Kidney capillary endothelial cell (primary cell): ENCODE results near the gene FAT2.

Experiments
- DNase-seq: peaks from one replicate; pipeline ENCODE4 v3.0.0-alpha.2; 2018; ENCODE audit warnings: low spot score

FAT2 gene, protein sequence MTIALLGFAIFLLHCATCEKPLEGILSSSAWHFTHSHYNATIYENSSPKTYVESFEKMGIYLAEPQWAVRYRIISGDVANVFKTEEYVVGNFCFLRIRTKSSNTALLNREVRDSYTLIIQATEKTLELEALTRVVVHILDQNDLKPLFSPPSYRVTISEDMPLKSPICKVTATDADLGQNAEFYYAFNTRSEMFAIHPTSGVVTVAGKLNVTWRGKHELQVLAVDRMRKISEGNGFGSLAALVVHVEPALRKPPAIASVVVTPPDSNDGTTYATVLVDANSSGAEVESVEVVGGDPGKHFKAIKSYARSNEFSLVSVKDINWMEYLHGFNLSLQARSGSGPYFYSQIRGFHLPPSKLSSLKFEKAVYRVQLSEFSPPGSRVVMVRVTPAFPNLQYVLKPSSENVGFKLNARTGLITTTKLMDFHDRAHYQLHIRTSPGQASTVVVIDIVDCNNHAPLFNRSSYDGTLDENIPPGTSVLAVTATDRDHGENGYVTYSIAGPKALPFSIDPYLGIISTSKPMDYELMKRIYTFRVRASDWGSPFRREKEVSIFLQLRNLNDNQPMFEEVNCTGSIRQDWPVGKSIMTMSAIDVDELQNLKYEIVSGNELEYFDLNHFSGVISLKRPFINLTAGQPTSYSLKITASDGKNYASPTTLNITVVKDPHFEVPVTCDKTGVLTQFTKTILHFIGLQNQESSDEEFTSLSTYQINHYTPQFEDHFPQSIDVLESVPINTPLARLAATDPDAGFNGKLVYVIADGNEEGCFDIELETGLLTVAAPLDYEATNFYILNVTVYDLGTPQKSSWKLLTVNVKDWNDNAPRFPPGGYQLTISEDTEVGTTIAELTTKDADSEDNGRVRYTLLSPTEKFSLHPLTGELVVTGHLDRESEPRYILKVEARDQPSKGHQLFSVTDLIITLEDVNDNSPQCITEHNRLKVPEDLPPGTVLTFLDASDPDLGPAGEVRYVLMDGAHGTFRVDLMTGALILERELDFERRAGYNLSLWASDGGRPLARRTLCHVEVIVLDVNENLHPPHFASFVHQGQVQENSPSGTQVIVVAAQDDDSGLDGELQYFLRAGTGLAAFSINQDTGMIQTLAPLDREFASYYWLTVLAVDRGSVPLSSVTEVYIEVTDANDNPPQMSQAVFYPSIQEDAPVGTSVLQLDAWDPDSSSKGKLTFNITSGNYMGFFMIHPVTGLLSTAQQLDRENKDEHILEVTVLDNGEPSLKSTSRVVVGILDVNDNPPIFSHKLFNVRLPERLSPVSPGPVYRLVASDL (N-terminal part only)

DNA sequence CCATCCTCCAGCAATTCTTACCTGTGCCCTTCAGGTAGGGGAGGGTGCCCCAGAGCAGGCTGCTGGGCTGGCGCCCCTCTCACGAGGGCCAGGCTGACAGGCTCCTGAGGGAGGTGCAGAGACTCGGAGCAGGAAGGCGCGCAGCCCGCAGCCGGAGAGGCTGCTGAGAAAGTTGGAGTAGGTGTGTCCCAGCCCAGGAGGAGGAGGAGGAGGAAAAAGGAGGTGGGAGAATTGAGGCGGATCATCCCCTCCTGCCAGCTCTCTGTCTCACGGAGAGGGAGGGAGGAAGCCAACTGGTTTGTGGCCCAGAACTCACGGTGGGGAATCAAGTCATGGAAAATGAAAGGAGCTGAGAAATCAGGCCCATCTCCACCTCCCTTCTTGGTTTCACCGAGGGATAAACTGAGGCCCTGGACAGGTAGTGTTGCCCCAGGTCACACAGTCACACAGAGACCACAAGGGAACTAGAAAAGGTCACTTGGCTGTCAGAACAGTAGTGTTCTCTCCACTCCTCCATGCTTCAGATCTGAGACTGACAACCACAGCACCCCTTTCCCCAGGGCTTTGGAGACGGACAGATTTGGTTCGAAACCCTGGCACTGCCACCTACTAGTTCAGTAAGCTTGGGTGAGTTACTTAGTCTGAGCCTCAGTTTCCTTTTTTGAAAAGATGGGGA, at the start of gene FAT2:
TSS of gene FAT2 (minus strand) at position 188 of the 676 bp plus-strand sequence. CDS start 22,400 bp downstream, outside the sequence.
- no peak for DNase-seq

DNA sequence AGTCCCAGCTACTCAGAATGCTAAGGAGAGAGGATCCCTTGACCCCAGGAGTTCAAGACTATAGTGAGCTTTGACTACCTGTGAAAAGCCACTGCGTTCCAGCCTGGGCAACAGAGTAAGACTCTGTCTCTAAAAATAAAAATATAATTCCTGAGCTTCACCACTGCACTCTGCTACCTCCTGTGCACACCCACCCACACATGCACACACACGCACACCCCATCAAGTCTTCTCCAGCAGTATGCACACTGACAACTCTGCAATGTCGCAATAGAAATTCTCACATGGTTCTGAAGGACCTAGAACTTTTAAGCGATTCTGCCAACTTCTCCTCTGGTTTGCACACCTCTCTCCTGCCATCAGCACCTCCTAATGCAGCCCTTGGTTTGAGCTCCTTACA, 47.5 kb upstream of the FAT2 start:
- DNase-seq = no peak

DNA sequence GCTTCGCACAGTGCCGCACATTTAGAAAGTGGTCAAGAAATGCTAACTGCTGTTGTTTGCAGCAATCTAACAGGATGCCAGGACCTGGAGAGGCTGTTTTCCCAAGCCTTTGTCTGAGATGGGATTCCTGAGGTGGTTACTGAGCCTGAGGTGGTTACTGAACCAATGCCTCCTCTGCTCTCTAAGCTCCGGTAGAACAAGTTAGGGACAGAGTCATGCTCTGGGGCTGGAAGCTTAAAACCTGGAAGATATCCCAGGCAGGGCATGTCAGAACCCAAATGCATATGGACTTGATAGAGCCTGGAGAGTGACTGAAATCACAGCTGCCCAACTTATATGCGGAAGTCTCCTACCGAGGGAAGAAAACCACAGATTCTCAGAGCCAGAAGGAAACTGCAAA, 46.5 kb upstream of the FAT2 start:
- DNase-seq = no peak

DNA sequence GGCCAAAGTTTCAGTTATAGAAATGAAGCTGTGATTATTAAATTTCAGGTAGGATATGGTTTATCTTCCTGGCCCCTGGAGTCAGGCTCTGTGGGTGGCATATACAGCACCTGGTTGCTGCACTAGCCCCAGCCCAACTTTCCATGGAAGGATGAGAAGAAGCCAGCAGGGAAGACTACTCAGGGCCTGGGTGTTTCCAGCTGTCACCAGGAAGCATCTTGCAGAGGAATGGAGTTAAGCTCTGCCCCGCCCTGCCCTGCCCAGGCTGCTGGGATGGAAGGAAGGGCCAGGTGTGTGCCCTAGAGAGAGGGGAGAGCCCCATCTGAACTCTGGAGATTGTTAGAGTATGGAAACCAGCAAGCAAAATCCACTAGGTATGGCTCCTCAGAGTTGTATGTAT, 42.8 kb upstream of the FAT2 start:
- DNase-seq = no peak

DNA sequence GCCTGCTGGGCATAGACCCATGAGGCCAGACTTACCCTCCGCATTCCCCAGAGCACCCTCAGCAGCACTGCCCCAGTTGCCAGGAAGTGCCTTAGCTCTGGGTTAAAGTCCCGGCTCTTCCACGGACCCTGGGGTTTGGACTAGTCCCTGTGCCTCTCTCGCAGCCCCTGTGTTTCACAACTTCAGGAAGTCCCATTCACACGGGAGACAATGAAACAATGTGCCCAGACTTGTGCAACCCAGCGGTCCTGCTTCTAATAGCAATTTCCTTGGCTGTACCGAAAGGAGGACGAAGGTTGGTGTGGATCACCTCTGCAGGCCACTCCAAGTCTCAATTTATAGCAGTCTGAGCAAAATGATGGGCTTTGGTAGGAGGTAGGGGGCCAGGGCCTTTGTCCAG, 41.8 kb upstream of the FAT2 start:
- DNase-seq = no peak

DNA sequence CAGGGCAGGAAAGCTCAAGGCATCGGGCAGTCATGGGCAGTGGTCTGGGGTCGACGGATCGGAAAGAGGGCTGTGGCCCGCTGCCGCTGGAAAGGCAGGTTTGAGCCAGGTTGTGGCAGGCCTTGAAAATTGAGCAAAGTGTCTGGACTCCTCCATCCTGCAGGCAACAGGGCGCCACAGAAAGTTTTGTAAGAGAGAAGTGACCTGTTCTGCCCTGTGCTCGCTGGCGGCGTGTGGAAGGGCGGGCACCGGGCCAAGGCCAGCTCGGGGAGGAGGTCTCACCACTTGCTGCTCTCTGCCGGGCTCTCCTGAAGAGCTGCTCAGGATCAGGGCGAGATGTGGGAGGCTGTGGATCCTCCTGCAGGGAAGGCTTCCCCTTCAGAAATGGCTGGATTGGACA, 41.4 kb upstream of the FAT2 start:
- DNase-seq = no peak

DNA sequence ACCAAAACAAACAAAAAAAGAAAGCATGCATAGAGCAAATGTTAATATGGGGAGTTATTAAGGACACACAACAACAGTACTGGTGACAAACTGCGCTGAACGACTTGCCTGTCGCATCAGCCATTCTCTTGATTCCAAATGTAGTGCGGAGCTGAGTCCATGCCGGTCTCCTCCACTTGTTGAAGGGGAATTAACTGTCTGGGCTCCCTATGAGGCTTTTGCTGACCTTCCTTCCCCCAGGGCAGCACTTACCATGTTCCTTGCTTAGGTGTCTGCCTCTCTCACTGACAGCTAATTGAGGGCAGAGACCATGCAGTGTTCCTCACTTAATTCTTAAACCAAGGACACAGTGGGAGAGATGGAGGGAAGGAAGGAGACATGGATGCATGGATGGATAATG, 40.8 kb upstream of the FAT2 start:
- no peak for DNase-seq

DNA sequence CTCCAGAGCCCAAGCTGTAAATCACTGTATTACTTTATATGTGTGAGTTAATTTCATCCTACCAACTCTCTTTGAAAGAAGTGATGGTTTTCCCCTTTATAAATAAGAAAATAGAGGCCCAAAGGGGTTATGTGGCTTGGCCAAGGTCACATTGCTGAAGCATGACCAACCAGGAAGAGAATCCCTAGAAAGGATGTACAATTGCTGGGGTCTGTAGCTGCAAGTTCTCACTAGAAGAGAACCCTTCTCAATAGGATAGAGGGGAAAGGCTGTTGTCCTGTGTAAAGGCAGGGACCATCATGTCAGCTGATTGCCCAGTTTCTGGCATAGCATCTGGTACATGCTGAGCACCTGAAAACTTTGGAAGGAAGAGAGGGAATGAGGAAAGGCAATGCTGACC, 39.0 kb upstream of the FAT2 start:
- DNase-seq = no peak

DNA sequence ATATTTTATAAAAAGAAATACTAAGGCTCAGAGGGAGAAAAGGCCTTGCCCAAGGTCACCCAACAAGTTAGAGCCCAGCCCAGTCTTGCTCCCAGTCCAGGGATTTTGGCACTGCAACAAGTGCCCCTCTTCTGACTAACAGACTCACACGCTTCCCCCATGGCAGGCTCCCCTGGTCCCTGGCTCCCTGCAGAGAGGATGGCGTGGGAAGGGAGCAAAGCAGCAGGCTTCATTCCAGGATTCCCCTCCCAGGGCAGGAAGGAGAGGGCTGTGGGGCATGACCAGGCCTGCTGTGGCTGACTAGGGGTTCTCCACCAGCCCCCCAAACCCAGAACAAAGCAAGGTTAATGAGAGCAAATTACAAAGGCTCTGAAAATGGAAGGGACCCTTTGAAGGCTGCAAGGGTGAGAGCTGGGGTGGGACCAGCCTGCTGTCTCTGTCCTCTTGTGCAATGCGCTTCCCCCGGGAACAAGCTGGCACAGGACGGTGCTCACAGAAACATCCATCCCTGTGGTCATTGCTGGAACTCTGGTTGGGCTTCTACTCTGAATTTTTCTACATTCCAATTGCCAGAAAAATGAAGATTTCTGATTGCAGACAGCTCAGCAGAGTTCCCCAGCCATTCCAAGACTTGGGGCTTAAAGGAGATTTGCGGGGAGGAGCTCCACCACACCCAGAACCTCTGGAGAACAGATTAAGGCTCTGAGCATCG, 37.1 kb upstream of the FAT2 start:
- DNase-seq = no peak

DNA sequence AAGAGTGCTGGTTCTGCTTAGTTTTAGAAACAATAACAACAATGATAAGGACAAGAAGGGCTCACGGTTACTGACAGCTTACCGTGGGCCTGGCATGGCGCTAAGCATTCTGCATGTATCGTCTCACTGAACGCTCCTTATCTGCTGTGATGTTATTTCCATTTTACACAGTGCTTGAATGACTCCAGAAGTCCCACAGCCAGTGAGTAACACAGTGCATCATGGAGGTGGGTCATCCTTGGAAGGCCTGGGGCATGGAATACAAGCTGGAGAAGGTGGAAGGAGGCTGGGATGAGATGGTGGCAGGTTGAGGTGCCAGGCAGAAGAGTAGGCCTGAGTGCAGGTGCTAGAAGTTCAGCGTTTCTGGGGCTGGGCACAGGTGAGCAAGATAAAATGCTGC, 36.5 kb upstream of the FAT2 start:
- DNase-seq = no peak

DNA sequence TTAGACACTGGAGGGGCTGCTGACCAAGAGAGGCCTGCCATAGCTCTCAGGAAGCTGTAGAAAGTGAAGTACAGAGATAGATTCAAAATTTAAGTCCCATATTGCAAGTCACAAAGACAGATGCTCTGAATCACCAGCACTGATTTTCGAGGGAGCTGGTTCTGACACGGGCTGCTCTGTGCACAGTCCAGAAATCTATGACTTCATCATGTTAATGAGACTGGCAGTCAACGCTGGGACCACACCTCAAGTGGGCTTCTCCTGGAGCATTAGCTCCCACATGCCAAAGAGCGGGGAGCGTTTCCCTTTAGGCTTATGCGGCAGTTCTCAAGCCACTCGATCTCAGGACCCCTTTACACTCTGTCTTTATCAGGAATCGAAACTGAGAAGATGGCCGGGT, 34.2 kb upstream of the FAT2 start:
- no peak for DNase-seq

DNA sequence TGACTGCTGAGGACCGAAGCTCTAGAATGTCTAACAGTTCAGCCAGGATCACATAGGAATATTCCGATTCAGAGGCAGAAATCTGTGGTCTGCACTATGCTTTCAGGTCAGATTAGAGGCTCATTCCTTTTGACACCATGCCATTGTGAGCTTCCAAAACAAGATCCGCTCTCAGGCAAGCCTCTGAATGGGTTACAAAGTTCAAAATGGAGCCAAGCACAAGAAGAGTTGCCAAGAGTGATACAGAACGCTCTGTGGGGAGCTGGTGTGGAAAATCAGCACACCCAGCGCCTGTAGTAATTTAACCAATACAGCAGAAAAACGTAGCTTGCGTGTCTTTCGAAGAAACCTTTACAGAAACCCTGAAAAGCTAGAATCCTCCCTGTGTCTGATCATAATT, 33.3 kb upstream of the FAT2 start:
- no peak for DNase-seq

DNA sequence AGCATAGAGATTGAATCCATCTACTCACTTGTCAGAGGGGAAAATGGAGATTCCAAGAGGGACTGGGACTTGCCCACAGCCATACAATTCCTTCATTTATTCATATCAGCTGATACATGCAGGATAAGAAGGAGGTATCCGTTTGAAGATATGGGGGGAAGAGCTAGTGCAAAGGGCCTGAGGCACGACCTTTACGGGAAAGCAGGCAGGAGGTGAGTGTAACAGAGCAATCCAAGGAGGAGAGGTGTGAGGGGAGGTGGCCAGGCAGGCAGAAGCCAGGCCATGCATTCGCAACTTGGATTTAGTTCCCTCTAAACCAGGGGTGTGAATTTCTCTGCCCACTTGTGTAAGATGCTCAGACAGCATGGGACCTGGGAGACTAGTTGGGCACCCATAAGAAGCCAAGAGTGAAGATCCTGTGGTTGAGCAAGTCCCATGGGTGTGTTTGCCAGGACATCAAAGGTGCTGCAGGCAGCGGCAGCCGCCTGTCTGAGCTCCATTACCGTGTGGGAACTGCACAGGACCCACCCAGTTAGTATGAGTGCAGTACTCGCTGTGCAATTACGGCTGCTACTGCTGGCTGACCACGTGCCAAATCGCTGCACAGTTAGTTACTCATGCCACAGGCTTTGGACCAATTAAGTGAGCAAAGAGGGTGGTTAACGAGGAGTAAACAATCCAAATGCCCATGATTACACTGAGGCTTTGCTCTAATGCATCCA, 31.4 kb upstream of the FAT2 start:
- DNase-seq = no peak

DNA sequence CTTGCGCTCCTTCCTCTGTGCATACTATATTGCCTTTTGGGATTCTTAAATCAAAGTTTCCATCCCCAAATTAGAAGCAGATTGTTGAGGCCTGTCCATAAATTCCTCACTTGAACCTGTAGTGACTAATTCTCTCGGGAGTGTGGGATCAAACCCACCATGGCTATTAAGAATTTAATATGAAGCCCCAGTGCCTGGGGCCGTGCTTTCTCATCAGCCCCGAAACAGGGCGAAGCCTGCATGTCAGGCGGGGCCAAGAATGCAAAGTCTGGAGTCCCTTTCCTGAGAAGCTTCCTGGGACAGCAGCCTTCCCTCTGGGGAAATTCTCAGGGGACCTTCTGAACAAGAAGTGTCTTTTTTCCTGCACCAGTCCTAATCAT, 29.3 kb upstream of the FAT2 start:
- DNase-seq = no peak

DNA sequence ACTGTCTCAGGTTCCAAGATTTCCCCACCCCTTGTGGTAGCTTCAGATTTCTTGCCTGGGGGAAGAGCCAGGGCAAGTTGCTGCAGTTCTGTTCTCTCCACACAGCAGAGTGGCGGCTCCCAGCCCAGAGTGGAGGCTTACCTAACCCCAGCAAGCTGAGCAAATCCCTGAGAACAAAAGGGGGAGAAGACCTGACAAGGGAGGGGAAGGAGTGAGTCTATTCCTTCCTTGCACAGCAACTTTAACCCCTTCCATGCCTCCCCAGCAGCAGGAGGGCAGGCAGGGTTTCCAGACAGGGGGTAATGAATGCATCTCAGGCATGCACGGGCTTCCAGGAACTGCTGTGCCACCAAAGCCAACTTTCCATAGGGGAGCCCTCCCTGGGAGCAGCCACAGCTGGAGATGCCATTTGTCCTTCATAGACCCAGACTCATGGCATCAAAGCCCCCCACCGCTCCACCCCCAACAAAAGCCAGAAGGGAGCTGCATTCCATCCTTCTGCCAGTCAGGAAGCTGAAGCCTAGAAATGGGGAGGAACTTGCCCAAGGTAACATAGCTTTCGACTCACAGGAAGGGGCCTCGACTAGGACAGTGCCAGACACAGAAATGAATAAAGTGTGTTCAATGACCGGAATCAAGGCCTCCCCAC, 28.8 kb upstream of the FAT2 start:
- DNase-seq = no peak

DNA sequence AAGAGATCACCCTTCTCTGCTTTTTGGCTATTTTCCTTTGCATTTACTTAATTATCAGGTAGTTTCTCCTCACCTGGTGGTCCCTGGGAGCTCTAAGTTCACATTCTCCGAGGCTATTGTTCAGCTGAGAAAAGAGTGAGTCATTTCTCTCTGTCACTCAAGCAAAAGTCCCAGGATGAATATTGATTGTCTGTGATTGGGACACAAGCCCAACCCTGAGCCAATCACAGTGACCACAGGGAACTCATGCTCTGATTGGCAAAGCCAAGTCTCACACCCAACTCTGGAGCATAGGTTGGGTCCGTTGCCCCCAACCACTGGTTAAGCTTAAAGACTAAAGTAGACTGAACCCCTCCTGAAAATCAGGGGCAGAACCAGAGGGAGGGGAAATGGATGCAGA, 27.8 kb upstream of the FAT2 start:
- DNase-seq = no peak

DNA sequence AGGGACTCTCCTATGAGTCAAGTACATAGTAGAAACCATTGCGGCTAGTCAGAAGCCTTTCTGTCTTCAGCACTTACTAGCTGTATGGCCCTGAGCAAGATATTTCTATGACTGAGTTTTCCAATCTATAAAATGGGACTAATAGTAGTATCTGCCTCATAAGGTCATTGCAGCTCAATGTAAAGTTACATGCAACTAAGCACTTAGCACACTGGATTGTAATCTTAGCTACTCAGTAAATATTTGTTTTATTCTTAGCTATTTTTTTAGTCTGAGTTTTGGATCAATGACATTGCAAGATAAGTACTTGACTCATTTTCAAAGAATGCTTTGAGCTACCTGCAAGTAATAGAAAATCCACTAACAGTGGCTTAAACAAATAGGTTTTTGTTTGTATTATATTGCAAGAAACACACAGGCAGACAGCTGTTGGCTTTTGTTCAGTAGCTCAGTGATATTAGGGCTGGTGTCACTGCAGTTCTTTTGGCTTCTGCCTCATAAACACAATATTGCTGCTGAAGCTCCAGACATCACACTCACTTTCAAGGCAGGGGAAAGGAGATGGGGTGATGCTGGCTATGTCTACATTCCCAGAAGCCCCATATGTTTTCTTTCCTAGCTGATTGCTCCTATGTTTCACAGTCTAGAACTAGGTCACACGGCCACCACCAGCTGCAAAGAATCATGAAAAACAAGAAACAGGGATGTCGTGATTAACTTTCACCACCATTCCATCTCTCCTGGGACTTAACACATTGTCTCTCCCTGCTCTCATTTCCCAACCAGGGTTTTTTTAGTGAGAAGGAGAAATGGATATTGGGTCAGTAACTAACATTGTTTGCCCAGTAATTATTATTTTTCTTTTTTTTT, 26.9 kb upstream of the FAT2 start:
- no peak for DNase-seq

DNA sequence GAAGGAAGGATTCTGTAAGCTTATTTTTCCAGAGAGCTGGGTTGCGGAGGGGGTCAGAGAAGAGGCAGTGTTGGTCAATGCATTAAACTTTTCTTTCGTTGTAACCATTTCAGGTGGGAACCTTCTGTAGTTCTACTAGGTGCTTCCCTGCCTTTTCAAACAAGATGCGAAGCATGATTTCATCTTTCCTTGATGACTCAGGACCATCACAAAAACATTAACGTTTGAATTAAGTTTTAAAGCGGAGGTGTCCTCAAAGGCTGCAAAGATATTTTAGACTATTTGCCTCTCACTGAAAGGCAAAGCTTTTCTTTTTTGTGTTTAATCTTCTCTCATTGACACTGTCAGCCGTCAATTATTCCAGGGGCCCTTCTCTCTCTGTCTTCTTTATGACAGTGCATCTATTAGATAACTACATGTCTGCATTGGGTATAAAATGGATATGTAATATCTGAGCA, 26.3 kb upstream of the FAT2 start:
- no peak for DNase-seq

DNA sequence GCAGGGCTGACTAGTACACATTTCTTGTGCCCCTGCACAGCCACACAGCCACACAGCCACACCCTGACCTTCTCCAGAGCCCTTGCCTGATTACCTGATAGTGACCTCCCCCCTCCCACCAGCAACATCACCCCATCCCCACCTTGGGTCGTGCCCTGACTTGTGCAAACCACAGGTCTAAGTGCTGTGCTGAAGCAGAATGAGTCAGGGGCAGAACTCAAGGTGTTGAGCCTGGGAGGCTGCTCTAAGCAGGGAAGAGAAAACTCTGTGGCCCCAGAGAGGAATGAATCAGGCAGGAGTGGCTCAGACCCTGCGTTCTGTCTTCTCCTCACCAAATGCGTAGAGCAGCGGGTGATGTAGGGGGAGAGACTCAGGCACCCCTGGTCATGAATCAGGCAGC, 24.3 kb upstream of the FAT2 start:
- no peak for DNase-seq
